H9 (cell line): ENCODE data around the gene EIF4G2. TPM values are rescaled to one million over a fixed set of nuclear protein-coding genes. Genes with fewer than 3 reads are reported as not detected.

Experiments used
- DNase-seq: peaks from one replicate; pipeline ENCODE4 v3.0.0-alpha.2; 2017
- H2AFZ ChIP-seq: one replicate; pipeline ENCODE4 v1.6.1; 2013; ENCODE audit warnings: mild to moderate bottlenecking, low read length, control low read depth, moderate library complexity
- H2AK5ac ChIP-seq: 2 replicates; pipeline ENCODE4 v1.6.1; 2013; ENCODE audit warnings: low read length, control low read depth, mixed read lengths; ENCODE audit not compliant: insufficient read length
- H2BK120ac ChIP-seq: one replicate; pipeline ENCODE4 v1.6.1; 2013; ENCODE audit warnings: low read depth, mild to moderate bottlenecking, low read length, control low read depth, inconsistent platforms; ENCODE audit not compliant: poor library complexity, severe bottlenecking
- H2BK12ac ChIP-seq: 2 replicates; pipeline ENCODE4 v1.6.1; 2013; ENCODE audit warnings: low read length, control low read depth, mixed read lengths, low read depth; ENCODE audit not compliant: insufficient read length
- H2BK15ac ChIP-seq: 2 replicates; pipeline ENCODE4 v1.6.1; 2013; ENCODE audit warnings: low read depth, low read length, control low read depth
- H2BK20ac ChIP-seq: one replicate; pipeline ENCODE4 v1.6.1; 2013; ENCODE audit warnings: low read depth, mild to moderate bottlenecking, low read length, control low read depth, inconsistent platforms; ENCODE audit not compliant: poor library complexity, severe bottlenecking
- H2BK5ac ChIP-seq: 2 replicates; pipeline ENCODE4 v1.6.1; 2013; ENCODE audit warnings: low read length, control low read depth, mixed read lengths; ENCODE audit not compliant: insufficient read length
- H3K14ac ChIP-seq: 2 replicates; pipeline ENCODE4 v1.6.1; 2013; ENCODE audit warnings: low read length, control low read depth; ENCODE audit not compliant: insufficient read depth
- H3K18ac ChIP-seq: 2 replicates; pipeline ENCODE4 v1.6.1; 2013; ENCODE audit warnings: low read depth, mild to moderate bottlenecking, mixed read lengths, low read length, control low read depth; ENCODE audit not compliant: insufficient read length
- H3K23ac ChIP-seq: 2 replicates; pipeline ENCODE4 v1.6.1; 2013; ENCODE audit warnings: low read length, control low read depth, mixed read lengths, low read depth; ENCODE audit not compliant: insufficient read length
- H3K23me2 ChIP-seq: 2 replicates; pipeline ENCODE4 v1.6.1; 2013; ENCODE audit warnings: low read depth, mild to moderate bottlenecking, mixed read lengths, low read length, control low read depth; ENCODE audit not compliant: insufficient read length, poor library complexity, severe bottlenecking
- H3K27ac ChIP-seq: 2 replicates; pipeline ENCODE4 v1.5.1; 2013; ENCODE audit warnings: low read length, control low read depth, mixed read lengths, low read depth; ENCODE audit not compliant: insufficient read length
- H3K27me3 ChIP-seq: 2 replicates; pipeline ENCODE4 v1.6.1; 2013; ENCODE audit warnings: low read length, control low read depth, inconsistent platforms; ENCODE audit not compliant: insufficient read depth
- H3K4ac ChIP-seq: 2 replicates; pipeline ENCODE4 v1.6.1; 2013; ENCODE audit warnings: low read depth, mild to moderate bottlenecking, control low read depth, inconsistent platforms, low read length, moderate library complexity
- H3K4me1 ChIP-seq: 2 replicates; pipeline ENCODE4 v1.6.1; 2013; ENCODE audit warnings: low read length, control low read depth, inconsistent platforms; ENCODE audit not compliant: insufficient read depth
- H3K4me2 ChIP-seq: 2 replicates; pipeline ENCODE4 v1.6.1; 2013; ENCODE audit warnings: low read length, control low read depth, mixed read lengths; ENCODE audit not compliant: insufficient read length, insufficient read depth
- H3K56ac ChIP-seq: 2 replicates; pipeline ENCODE4 v1.6.1; 2013; ENCODE audit warnings: low read depth, mild to moderate bottlenecking, mixed read lengths, low read length, control low read depth; ENCODE audit not compliant: insufficient read length
- H3K79me1 ChIP-seq: 2 replicates; pipeline ENCODE4 v1.6.1; 2013; ENCODE audit warnings: low read depth, mild to moderate bottlenecking, moderate library complexity, low read length, control low read depth, inconsistent platforms; ENCODE audit not compliant: insufficient read depth, poor library complexity, severe bottlenecking
- H3K79me2 ChIP-seq: 2 replicates; pipeline ENCODE4 v1.6.1; 2013; ENCODE audit warnings: low read length, control low read depth, inconsistent platforms; ENCODE audit not compliant: insufficient read depth
- H3K9ac ChIP-seq: 2 replicates; pipeline ENCODE4 v1.6.1; 2013; ENCODE audit warnings: low read length, control low read depth, mixed read lengths; ENCODE audit not compliant: insufficient read length; ENCODE audit errors: extremely low read depth
- H3K9me3 ChIP-seq: one replicate; pipeline ENCODE4 v1.6.1; 2013; ENCODE audit warnings: low read depth, low read length, inconsistent platforms; ENCODE audit not compliant: control insufficient read depth
- H3T11ph ChIP-seq: one replicate; pipeline ENCODE4 v1.6.1; 2013; ENCODE audit warnings: mild to moderate bottlenecking, low read length, control low read depth, inconsistent platforms
- H4K20me1 ChIP-seq: one replicate; pipeline ENCODE4 v1.6.1; 2013; ENCODE audit not compliant: control insufficient read depth, insufficient read length, insufficient read depth
- H4K5ac ChIP-seq: 2 replicates; pipeline ENCODE4 v1.6.1; 2013; ENCODE audit warnings: low read depth, mild to moderate bottlenecking, mixed read lengths, low read length, control low read depth; ENCODE audit not compliant: insufficient read length
- H4K8ac ChIP-seq: replicated peaks from 2 replicates; pipeline ENCODE4 v1.6.1; 2013; ENCODE audit warnings: low read length, control low read depth, mixed read lengths, low read depth; ENCODE audit not compliant: insufficient read length
- H4K91ac ChIP-seq: 2 replicates; pipeline ENCODE4 v1.6.1; 2013; ENCODE audit warnings: low read depth, mild to moderate bottlenecking, moderate library complexity, mixed read lengths, low read length, control low read depth; ENCODE audit not compliant: insufficient read length
- H3K27ac Mint-ChIP-seq, 3 experiments: 2 replicates in 2 of 3; 3 replicates in 1 of 3; pipeline ENCODE4 v1.8.0; 2020 to 2021; ENCODE audit warnings: mixed read lengths in 3 of 3, mild to moderate bottlenecking in 1 of 3, moderate library complexity in 1 of 3
- H3K27me3 Mint-ChIP-seq: 2 replicates; pipeline ENCODE4 v1.8.0; 2021; ENCODE audit warnings: low read depth, mild to moderate bottlenecking, moderate library complexity, mixed read lengths
- H3K36me3 Mint-ChIP-seq, 3 experiments: 2 replicates in 2 of 3; 3 replicates in 1 of 3; pipeline ENCODE4 v1.8.0; 2020 to 2021; ENCODE audit warnings: low read depth in 3 of 3, mixed read lengths in 3 of 3; ENCODE audit not compliant: insufficient read depth in 1 of 3
- H3K4me1 Mint-ChIP-seq, 2 experiments: 2 replicates each; pipeline ENCODE4 v1.8.0; 2020; ENCODE audit warnings: mixed read lengths in 2 of 2
- H3K4me3 Mint-ChIP-seq, 2 experiments: 2 replicates in 1 of 2; 3 replicates in 1 of 2; pipeline ENCODE4 v1.8.0; 2020 to 2021; ENCODE audit warnings: mild to moderate bottlenecking in 2 of 2, mixed read lengths in 2 of 2, moderate library complexity in 1 of 2
- H3K9me3 Mint-ChIP-seq, 2 experiments: 2 replicates in 1 of 2; 3 replicates in 1 of 2; pipeline ENCODE4 v1.8.0; 2020; ENCODE audit warnings: mild to moderate bottlenecking in 2 of 2, mixed read lengths in 2 of 2, moderate library complexity in 1 of 2
- WGBS: extraction: QIAGEN DNeasy Blood & Tissue Kit; methylation state at CpG from one replicate; pipeline ENCODE4 v1.1.7; 2013; ENCODE audit warnings: missing lambda C conversion rate, low lambda C conversion rate, mixed read lengths; ENCODE audit not compliant: insufficient read length; ENCODE audit errors: extremely low coverage; 5-methylcytosine and 5-hydroxymethylcytosine counted together
- long read RNA-seq: library from polyadenylated mRNA; unstranded; transcript quantifications from one replicate; pipeline ENCODE4 v2.0.0, GENCODE V29; 2020
- total RNA-seq: library from RNA; stranded (reverse); gene quantifications from 2 replicates; pipeline ENCODE4 v1.2.1, GENCODE V29; 2021
- TF ChIP-seq, protein P1 (sequence below): fragments of 200-600 bp; sonication (generic); conservative IDR thresholded peaks from 3 replicates; pipeline ENCODE4 v1.8.0; 2021; ENCODE audit warnings: antibody characterized with exemption, mild to moderate bottlenecking

EIF4G2 gene
- 1,013 and 1,056 TPM in 2 replicates for total RNA-seq
- long read RNA-seq, full-length matches to known transcripts: 3,266 of 3,922 reads
- long read RNA-seq, partial matches to known transcripts: 395 of 3,922 reads
- long read RNA-seq, other reads (novel, unspliced or antisense): 261 of 3,922 reads

DNA sequence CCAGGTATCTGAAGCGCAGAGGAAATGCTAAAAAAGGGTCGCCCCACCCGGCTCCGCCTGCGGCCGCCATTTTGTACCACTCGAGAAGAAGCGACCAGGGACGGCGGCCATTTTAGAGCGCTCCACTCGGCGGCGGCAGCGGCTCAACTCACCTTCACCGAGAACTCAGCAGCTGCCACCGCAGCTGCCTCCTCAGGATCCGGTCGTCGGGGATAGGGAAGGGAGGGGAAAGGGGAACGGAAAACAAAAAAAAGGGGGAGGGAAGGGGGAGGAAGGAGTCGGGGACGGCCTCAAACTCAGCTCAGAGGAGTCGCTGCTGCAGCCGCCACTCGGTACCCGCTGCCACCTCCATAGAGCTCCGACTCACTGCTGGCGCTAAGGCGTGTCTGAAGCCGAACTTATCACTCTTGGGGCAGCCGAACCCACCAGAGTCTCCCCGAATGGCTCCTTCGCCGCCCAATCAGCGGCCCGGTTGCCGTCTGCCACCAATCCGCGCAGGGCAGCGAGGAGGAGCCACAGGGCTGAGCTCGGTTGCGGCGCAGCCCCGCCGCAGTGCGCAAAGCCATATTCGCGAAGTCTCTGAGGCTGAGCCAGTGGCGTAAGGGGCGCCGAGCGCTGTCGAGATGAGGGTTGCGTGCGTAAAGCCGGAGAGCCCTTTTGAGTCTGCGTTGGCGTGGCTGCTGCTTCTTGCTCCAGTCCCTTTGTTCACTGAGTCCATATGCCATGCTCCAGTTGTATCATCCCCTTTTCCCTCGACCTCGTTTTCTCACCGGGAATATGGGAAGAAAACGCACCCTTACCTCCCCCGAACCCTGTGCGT lies at the start of gene EIF4G2:
Gene EIF4G2, minus strand, starts transcription at position 374 of the 820 bp plus-strand sequence.
- Histone ChIP-seq H2BK5ac (peak within 1 kb of the TSS; percentile 94), H2AFZ (no peak within 1 kb of the TSS), H2BK12ac (no peak within 1 kb of the TSS), H3K79me1 (no peaks in the 10 kb centered on the region), H2BK15ac (no peak within 1 kb of the TSS), H3K18ac (peak within 1 kb of the TSS; percentile 96), H3K79me2 (peaks cover 14% of the 10 kb centered on the region; the same call in 1 of the 2 replicates), H3T11ph (no peak within 1 kb of the TSS), H3K56ac (peak within 1 kb of the TSS; percentile 71), H4K20me1 (no peaks in the 10 kb centered on the region), H4K8ac (no peak within 1 kb of the TSS), H3K23ac (no peak within 1 kb of the TSS), H2BK120ac (no peak within 1 kb of the TSS), H2BK20ac (no peak within 1 kb of the TSS), H3K23me2 (no peaks in the 10 kb centered on the region), H3K9ac (peak within 1 kb of the TSS; percentile 99), H3K9me3 (no peaks in the 10 kb centered on the region), H3K27ac (peak within 1 kb of the TSS; percentile 79), H3K4ac (peak within 1 kb of the TSS; percentile 42), H4K5ac (peak within 1 kb of the TSS; percentile 96), H2AK5ac (no peak within 1 kb of the TSS), H3K27me3 (no peaks in the 10 kb centered on the region), H3K4me2 (peak within 1 kb of the TSS; percentile 37), H3K14ac (peak within 1 kb of the TSS; percentile 95), H3K4me1 (no peaks in the 10 kb centered on the region), H4K91ac (peak within 1 kb of the TSS; percentile 99)
- H3K9me3 Mint-ChIP-seq: peaks cover 0 to 4% of the 10 kb centered on the region in 2 experiments; a peak in 2 of 5 replicates
- DNase-seq: peak; percentile 99
- no CpG with 5 or more reads among the region's 65 CpGs for WGBS
- H3K27me3 Mint-ChIP-seq: no peaks in the 10 kb centered on the region
- H3K4me3 Mint-ChIP-seq: peak within 1 kb of the TSS; percentile 94 to 97
- H3K27ac Mint-ChIP-seq: peak within 1 kb of the TSS; percentile 99 to 100 (median 99)
- TF ChIP-seq, protein P1, sequence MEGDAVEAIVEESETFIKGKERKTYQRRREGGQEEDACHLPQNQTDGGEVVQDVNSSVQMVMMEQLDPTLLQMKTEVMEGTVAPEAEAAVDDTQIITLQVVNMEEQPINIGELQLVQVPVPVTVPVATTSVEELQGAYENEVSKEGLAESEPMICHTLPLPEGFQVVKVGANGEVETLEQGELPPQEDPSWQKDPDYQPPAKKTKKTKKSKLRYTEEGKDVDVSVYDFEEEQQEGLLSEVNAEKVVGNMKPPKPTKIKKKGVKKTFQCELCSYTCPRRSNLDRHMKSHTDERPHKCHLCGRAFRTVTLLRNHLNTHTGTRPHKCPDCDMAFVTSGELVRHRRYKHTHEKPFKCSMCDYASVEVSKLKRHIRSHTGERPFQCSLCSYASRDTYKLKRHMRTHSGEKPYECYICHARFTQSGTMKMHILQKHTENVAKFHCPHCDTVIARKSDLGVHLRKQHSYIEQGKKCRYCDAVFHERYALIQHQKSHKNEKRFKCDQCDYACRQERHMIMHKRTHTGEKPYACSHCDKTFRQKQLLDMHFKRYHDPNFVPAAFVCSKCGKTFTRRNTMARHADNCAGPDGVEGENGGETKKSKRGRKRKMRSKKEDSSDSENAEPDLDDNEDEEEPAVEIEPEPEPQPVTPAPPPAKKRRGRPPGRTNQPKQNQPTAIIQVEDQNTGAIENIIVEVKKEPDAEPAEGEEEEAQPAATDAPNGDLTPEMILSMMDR: no peak
- H3K36me3 Mint-ChIP-seq: peaks cover 36 to 47% (median 45%) of the 10 kb centered on the region in 3 experiments
- H3K4me1 Mint-ChIP-seq: peaks cover 22 to 33% of the 10 kb centered on the region in 2 experiments
